Osteocyte (in vitro differentiated cells): ENCODE measurements around the gene HDAC4. TPM values are rescaled to one million over a fixed set of nuclear protein-coding genes. Genes with fewer than 3 reads are reported as not detected.

Source experiments
- DNase-seq: peaks from one replicate; pipeline ENCODE4 v3.0.0; 2021; ENCODE audit warnings: mixed read lengths; ENCODE audit not compliant: unreplicated experiment; ENCODE audit errors: extremely low spot score
- H3K27ac Mint-ChIP-seq: one replicate; pipeline ENCODE4 v1.8.0; 2021; ENCODE audit warnings: mild to moderate bottlenecking, mixed read lengths; ENCODE audit not compliant: unreplicated experiment
- H3K27me3 Mint-ChIP-seq: one replicate; pipeline ENCODE4 v1.8.0; 2021; ENCODE audit warnings: mixed read lengths; ENCODE audit not compliant: unreplicated experiment
- H3K36me3 Mint-ChIP-seq: one replicate; pipeline ENCODE4 v1.8.0; 2021; ENCODE audit warnings: mixed read lengths; ENCODE audit not compliant: unreplicated experiment
- H3K4me1 Mint-ChIP-seq: one replicate; pipeline ENCODE4 v1.8.0; 2021; ENCODE audit warnings: mixed read lengths; ENCODE audit not compliant: unreplicated experiment
- H3K4me3 Mint-ChIP-seq: one replicate; pipeline ENCODE4 v1.8.0; 2021; ENCODE audit warnings: mild to moderate bottlenecking, moderate library complexity, mixed read lengths; ENCODE audit not compliant: unreplicated experiment
- H3K9me3 Mint-ChIP-seq: one replicate; pipeline ENCODE4 v1.8.0; 2021; ENCODE audit warnings: mixed read lengths; ENCODE audit not compliant: unreplicated experiment
- total RNA-seq: library from RNA; stranded (reverse); gene quantifications from 2 replicates; pipeline ENCODE4 v1.2.1, GENCODE V29; 2021
- TF ChIP-seq, protein P1 (sequence below): fragments of 200-600 bp; sonication (generic); IDR thresholded peaks from 2 replicates; pipeline ENCODE4 v1.5.0; 2021; ENCODE audit warnings: antibody characterized with exemption, mild to moderate bottlenecking, moderate library complexity

The HDAC4 gene
- total RNA-seq, 1 donor from 2014 or later, result 30.3 TPM

DNA sequence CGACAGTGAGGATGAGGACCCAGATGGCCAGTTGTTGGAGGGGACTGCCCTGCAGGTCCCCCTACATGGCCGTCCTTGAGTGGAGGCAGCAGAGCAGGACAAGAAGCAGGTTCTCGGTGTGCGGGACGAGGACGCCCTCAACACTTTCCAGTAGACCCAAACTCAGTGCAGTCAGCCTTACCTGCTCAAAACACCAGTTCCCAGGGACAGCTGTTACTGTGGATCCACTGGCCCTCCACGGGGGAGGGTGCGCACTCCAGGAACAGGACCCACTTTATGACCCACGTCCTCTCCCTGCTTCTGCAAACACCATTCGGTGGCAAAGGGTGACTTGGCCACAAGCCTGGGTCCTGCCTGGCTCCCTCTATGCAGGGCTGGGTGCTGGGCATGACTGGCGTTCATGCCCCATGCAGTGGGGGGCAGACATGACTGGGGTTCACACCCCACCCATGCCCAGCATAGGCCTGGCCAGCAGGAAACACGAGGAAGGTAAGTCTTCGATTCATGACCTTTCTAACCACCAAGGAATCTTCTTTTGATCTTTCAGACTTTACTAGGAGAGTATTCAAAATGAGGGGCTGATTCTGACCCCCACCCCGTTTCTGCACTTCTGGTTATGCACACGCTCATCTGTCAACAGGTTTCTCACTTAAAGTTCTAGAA is 233.7 kb downstream of the HDAC4 start:
- peaks cover 11% of the 10 kb centered on the region for H3K9me3 Mint-ChIP-seq
- DNase-seq, result peak; percentile 67
- no peak overlapping the region for H3K4me3 Mint-ChIP-seq
- no peaks in the 10 kb centered on the region for H3K27me3 Mint-ChIP-seq
- H3K36me3 Mint-ChIP-seq, result peaks cover 24% of the 10 kb centered on the region
- no peaks in the 10 kb centered on the region for H3K4me1 Mint-ChIP-seq
- TF ChIP-seq, protein P1, sequence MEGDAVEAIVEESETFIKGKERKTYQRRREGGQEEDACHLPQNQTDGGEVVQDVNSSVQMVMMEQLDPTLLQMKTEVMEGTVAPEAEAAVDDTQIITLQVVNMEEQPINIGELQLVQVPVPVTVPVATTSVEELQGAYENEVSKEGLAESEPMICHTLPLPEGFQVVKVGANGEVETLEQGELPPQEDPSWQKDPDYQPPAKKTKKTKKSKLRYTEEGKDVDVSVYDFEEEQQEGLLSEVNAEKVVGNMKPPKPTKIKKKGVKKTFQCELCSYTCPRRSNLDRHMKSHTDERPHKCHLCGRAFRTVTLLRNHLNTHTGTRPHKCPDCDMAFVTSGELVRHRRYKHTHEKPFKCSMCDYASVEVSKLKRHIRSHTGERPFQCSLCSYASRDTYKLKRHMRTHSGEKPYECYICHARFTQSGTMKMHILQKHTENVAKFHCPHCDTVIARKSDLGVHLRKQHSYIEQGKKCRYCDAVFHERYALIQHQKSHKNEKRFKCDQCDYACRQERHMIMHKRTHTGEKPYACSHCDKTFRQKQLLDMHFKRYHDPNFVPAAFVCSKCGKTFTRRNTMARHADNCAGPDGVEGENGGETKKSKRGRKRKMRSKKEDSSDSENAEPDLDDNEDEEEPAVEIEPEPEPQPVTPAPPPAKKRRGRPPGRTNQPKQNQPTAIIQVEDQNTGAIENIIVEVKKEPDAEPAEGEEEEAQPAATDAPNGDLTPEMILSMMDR, result no peak
- H3K27ac Mint-ChIP-seq, result no peak overlapping the region

DNA sequence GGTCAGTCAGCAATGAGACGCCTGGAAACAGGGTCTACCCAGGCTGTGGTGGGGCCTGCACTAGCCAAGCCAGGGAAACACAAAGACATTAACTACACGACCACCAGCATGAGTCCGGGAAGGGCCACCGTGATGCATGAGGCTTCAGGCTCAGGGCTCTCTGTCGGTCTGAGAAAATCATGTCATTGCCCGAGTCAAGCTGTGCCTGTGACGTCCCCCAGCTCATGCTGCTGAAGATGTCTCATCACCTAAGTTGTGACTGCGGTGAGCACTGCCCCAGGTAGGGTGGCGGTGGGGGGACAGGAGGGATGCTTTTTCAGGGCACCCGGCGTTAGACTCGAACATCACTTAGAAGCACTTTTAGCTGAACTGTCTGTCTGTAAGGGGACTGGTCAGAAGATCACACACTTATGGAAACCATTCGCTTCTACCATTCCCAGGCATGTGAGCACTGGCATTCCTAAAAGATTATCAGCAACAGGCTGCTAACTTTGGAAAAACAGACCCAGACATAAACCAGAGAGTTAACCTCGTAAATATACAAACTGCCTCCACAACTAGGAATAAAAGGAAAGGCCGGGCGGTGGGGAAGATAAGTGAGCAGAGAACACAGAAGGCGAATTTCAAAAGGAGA is 234.5 kb downstream of the HDAC4 start:
- H3K9me3 Mint-ChIP-seq, result peaks cover 6% of the 10 kb centered on the region
- no peaks in the 10 kb centered on the region for H3K27me3 Mint-ChIP-seq
- no peaks in the 10 kb centered on the region for H3K4me1 Mint-ChIP-seq
- TF ChIP-seq, protein P1, result no peak
- DNase-seq, result peak; percentile 63
- peaks cover 19% of the 10 kb centered on the region for H3K36me3 Mint-ChIP-seq
- no peak overlapping the region for H3K27ac Mint-ChIP-seq
- no peak overlapping the region for H3K4me3 Mint-ChIP-seq

DNA sequence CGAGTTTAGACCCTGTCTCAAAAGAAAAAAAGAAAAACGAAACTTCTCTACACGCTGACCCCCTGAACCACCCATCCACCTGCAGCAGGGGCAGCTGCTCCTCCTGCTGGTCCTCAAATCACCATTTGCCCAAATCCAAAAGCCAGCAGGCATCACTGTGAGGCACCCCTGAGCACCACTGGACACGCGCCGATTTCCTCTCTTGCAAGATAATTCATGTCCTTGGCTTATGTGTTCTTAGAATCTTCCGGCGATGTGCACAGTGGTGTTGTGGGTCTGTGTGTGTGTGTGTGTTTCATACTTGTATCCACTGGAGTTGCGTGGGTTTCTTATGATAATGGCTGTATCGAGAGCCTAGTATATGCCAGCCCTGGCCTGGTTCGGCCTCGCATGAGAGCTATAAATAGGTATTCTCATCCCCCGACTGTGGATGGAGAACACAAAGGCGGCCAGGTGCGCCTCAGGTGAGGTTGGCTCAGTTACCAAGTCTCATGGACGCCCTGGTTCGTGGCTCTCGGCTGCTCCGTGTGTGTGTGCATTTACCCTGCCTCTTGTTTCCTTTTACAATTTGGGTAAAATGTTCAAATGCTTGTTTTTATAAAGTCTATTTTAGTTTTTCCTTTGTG is 235.5 kb downstream of the HDAC4 start:
- Mint-ChIP-seq H3K36me3 (peaks cover 9% of the 10 kb centered on the region), H3K27ac (no peak overlapping the region), H3K4me3 (no peak overlapping the region), H3K27me3 (no peaks in the 10 kb centered on the region), H3K4me1 (no peaks in the 10 kb centered on the region), H3K9me3 (no peaks in the 10 kb centered on the region)
- TF ChIP-seq, protein P1, result no peak
- peak; percentile 67 for DNase-seq

DNA sequence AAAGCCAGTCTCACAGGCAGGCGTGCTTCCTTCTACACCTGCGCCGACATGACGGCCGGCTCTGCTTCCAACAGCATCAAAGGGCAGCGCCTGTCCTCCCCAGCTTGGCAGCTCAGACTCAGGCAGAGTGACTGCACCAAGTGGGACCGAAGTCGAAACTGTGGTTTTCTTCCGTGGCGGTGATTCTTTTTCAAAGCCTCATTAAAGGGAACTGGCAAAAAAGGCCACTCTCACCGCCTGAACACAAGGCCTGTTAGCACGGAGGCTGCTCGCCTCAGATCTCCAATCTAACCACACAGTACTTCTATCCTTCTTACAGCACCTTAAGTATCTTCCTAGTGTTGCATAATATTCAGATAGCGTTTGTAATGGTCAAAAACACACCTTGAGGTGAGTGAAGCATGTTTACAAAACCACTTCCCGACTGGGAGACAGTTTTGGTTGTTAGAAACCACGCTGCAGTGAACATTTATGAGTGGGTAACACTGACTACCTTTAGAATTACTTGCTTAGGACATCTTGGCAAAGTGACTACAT is 236.4 kb downstream of the HDAC4 start:
- no peaks in the 10 kb centered on the region for H3K27me3 Mint-ChIP-seq
- TF ChIP-seq, protein P1, result no peak
- H3K9me3 Mint-ChIP-seq, result no peaks in the 10 kb centered on the region
- H3K27ac Mint-ChIP-seq, result no peak overlapping the region
- H3K36me3 Mint-ChIP-seq, result peaks cover 8% of the 10 kb centered on the region
- no peaks in the 10 kb centered on the region for H3K4me1 Mint-ChIP-seq
- DNase-seq, result peak; percentile 64
- H3K4me3 Mint-ChIP-seq, result no peak overlapping the region
